ENCODE data around the gene SMKR1.
A peak's percentile ranks its signal among the peaks of the same experiment; 100 is the strongest.
"Not testable (repeated sequence)": the region's sequence is repeated elsewhere in the genome, so short reads cannot be mapped to it uniquely, and the experiment has no call there.

SMKR1 gene

DNA sequence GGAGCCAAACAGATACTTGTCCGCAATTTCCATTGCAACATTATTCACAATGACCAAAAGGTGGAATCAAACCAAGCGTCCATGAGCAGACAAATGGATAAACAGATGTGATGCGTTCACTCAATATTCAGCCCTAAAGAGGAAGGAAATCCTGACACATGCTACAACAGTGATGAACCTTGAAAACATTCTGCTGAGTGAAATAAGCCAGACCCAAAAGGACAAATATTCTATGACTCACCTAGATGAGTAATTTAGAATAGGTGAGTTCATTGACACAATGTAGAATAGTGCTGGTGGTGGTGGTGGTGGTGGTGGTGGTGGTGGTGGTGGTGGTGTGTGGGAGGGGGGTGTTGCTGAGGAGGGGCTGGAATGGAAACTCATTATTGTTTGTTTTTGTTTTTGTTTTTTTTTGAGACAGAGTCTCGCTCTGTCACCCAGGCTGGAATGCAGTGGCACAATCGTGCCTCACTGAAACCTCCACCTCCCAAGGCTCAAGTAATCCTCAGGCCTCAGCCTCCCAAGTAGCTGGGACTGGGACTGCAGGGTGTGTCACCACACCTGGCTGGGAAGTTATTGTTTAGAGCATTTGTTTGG lies 28.6 kb downstream of the SMKR1 start:
- DNase-seq = no peak

DNA sequence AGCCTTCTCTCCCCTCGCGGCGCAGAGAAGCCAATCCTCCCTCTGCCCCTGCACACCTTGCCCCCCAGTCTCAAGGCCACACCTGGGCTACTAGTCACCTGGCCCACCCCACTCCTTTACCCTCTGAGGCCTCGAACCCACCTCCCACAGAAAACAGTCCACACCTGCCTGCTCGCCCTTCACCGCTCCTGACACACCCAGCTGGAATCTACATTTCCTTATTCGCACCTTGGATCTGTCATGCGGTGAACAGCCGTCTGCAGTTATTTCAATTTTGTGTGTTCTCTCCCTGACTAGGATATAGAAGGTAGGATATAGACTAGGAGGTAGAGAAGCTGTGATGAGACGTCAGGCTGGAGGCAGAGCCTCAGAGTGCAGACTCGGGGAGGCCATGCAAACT lies 29.4 kb downstream of the SMKR1 start:
- no peak for DNase-seq

DNA sequence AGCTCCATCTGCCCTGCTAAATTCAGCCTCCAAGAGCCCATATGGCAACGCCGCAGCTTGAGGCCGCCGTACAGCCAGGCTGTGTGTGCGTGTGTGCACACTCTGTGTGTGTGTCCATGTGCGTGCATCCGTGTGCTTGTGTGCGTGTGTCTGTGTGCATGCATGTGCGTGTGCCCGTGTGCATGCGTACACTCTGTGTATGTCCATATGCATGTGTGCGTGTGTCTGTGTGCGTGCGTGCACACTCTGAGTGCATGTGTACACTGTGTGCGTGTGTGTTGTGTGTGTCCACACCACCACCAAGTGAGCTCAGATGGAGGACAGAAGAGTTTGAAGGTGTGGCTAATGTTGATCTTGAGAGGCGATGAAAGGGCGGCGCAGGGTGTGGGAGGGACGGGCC lies 30.0 kb downstream of the SMKR1 start:
- DNase-seq = no peak

DNA sequence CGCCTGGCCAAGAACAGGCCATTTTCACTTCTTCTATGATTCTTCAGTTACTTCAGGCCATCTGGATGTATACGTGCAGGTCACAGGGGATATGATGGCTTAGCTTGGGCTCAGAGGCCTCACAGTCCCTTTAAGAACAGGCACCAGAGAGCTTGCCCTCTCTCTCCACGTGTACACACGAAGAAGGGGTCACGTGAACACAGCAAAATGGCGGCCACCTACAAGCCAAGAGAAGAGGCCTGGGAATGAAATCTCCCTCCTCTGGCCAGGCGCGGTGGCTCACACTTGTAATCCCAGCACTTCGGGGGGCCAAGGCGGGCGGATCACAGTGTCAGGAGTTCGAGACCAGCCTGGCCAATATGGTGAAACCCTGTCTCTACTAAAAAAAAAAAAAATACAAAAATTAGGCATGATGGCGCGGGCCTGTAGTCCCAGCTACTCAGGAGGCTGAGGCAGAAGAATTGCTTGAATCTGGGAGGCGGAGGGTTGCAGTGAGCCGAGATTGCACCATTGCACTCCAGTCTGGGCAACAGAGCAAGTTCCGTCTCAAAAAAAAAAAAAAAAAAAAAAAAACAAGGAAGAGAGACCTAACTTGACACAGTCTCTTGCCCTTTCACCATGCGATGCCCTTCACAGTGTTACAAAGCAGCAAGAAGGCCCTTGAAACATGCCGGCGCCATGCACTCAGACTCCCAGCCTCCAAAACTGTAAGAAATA lies 32.4 kb downstream of the SMKR1 start:
- not testable (repeated sequence) for DNase-seq

DNA sequence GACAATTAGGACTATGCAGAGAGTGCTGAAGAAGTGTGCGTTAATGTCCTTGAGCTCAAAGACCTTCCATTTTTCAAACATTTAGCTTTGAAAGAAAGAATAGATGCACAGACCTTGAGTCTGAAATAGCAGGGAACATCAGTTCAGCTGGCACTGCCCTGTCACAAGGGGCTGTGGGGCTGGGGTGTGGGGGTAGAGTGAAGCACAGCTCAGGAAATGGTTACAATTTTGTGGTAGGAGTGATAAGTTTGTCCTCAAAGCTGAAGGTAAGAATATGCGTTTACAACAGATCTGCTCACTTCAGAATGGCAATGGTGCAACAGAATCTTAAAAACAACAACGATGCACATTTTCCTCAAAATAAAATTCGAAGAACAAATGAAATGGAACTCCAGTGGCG lies 33.6 kb downstream of the SMKR1 start:
- DNase-seq = no peak

DNA sequence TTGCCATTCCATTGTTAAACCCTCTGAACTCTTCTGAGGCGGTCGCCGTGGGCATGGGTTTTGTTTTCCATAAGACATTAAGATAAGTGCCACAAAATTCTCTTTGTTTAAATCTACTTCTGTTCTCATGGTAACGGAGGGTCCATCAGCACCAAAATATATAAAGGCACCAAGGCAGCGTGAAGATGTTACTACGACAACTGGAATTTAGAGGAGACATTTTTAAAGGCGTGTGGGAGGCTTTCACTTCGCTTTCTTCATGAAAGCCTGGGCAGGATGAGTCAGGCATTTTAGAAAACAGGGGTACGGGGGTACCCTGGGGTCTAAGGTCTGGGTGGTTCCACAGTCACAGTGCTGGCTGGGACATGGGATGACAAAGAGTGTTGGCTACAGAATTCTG lies 34.0 kb downstream of the SMKR1 start:
- no peak for DNase-seq

DNA sequence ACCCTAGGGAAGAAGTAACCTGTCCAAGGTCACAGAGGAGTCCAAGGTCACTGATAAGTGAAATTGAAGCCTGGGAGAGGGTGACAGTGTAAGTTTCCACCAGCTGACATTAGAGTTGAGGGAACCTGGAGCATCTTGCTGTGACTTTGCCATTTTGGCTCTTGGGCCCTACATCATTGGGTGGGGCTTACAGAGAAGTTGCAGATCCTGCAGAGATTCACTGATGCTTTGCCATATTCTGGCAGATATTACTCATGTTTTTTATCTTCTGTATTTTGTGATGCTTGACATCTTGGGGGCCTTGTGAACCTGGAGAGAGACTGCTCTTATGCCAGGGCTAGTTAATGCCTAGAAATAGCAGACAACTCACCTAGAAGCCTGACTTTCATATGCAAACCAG lies 36.5 kb downstream of the SMKR1 start:
- DNase-seq = no peak

DNA sequence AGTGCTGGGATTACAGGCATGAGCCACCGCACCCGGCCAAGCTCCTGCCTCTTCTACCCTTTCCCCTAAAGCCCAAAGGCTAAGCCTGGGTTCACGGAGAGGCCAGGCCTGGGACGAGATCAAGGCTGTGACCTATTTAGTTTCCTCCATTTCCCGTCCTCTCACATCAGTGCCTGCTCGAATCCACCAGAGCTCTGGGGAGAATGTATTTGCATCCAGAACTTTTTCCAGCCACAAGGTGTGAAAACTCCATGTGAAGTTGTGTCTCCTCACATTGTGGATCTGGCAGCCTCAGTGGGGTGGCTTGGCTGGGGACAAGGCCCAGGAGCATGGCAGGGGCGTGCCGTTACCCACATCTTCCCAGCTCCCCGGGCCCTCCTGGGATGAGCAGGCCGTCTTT lies 38.0 kb downstream of the SMKR1 start:
- no peak for DNase-seq

DNA sequence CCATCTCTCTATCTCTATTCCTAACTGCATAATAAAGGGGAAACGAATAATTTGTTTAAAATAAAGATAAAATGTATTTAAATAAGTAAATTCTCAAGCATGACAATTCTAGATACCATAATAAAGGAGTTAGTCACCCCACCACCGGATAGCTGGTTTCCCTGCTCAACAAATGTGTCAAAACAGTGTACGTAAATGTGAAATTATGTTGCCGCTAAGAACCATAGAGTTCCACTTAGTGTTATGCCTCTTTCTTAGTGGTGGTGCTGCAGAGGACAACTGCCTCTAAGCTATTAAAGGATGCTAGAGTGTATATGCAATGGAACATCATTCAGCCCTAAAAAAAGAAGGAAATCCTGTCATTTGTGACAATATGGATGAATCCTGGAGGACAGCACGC lies 42.4 kb downstream of the SMKR1 start:
- DNase-seq = no peak

DNA sequence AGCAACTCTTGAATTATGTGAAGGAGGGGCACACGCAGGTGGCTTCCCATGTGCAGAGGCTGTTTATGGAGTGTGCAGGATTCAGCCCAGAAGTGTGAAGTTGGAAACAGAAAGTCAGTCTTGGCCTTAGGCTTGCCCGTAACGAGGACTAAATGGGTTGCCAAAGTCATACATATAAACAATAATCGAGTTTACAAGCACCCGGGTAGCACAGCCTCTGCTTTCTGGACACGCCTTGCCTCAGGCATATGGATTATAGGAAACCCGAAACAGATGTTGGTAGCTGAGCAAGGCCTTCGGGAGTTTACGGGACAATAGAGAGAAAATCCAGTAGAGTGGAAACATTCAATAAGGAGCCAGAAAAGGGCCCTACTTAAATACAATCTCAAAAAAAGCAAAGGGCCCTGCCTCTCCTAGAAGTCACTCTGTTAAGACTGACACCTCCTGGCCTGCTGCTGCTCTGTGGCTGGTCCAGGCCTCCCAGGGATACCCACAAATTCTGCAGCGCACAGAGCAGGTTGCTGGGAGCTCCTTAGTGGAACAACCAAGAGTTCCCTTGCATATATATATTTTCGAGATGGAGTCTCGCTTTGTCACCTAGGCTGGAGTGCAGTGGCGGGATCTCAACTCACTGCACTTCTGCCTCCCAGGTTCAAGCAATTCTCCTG lies 48.5 kb downstream of the SMKR1 start:
- DNase-seq = no peak

DNA sequence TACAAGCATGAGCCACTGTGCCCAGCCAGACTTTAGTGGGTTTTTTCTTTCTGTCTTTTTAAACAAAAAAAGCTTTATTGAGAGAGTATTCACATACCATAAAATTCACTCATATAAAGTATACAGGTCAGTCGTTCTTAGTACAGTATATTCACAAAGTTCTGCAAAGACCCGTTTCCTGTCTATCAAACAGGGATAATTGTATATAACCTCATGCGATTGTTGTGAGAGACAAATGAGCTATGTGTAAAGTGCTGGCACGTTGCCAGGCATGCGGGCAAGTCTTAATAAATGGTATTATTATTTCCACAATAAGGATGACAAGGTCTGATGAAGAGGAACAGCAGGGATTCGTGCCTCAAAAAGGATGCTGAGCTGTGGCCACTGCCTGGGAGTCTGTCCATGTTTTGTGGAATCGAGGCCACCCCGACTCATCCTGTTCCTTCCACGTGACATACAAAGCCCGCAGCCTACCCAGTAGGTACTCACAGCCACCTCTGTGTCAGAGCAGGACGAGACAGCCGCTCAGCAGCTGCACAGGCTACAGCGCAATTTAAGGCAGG lies 51.6 kb downstream of the SMKR1 start:
- DNase-seq = peak; percentile 85 to 90

DNA sequence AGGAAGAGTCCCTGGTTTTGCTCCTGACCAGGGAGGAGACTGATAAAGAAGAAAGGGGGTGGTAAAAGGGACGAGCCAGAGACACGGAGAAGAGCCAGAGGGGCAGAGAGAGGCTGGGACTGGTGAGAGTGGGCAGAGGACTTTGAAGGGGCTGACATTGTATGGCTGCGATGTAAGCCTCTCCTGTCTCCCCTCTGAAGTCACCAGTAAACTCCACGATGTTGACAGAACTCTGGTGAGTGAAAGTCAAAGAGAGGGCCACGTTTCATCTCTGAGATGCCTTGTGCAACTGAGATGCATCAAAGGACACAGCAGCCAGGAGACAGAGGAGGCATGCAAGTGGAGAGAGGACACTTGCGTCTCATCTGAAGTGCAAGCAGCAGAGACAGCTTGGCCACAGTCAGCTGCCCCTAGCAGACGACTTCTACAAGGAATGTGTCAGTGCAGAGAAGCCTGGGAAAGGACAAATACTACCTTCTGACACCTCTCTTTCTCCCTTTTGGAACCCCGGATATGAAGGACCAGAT lies 54.3 kb downstream of the SMKR1 start:
- no peak for DNase-seq

DNA sequence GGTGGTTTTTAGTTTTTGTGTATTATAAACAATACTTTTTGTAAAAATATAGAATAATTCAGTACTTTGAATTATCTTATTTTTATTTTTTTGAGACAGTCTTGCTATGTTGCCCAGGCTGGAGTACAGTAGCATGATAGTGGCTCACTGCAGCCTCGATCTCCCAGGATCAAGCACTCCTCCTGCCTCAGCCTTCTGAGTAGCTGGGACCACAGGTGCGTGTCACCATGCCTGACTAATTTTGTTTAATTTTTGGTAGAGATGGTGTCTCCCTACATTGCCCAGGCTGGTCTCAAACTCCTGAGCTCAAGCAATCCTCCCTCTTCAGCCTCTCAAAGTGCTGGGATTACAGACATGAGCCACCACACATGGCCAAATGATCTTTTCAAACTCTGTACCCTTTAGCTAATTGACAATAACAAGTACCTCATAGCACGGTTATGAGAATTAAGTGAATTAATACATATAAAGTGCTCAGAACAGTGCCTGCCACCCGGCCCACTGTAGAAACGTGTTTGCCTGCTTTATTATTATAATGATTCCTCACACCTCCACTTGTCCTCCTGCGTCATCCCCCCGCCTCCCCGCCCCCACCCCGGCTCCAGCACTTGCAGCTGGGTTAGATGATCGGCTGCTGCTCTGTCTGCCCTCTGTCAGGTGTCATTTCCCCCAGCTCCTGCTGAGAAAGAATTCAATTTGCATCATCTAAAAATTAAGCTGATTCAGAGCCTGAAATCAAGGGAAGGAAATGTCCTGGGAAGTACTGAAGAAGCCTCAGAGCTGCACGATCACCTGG lies 55.6 kb downstream of the SMKR1 start:
- DNase-seq = peak in 1 of 2 experiments; percentile 40

DNA sequence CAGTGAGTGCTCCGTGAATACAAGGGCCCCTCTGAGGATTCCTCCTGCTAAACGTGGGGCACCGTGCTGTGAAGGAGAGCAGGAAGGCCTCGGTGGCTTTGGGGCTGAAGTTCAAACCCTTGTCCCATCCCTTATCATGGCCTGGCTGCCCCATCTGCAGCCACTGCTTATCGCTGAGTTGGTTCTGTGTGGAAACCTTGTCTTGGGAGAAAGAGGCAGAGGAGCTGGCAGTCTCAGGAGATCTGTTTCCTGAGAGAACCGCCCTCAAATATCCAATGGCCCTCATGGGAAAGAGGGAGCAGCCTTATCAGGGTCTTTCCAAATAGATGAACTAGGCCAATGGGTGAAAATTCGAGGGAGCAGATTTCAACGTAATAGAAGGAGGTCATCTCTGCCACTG lies 57.2 kb downstream of the SMKR1 start:
- DNase-seq = no peak

DNA sequence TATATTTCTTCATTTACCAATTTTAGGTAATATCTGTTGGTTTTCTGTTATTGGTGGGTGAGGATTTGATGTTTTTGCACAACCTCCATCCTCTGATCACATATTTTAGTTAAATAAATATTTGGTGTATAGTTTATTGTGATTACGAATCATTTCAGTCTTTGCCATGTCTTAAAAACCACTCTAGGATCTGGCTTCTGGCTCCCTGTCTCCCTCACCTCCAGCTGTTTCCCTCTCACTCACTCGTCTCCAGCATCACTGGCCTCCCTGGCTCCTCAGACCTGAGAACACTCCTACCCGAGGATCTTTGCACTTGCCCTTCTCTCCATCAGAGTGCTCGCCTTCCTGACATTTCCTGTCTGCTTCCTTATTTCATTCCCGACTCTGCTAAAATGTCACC lies 58.5 kb downstream of the SMKR1 start:
- DNase-seq = no peak

DNA sequence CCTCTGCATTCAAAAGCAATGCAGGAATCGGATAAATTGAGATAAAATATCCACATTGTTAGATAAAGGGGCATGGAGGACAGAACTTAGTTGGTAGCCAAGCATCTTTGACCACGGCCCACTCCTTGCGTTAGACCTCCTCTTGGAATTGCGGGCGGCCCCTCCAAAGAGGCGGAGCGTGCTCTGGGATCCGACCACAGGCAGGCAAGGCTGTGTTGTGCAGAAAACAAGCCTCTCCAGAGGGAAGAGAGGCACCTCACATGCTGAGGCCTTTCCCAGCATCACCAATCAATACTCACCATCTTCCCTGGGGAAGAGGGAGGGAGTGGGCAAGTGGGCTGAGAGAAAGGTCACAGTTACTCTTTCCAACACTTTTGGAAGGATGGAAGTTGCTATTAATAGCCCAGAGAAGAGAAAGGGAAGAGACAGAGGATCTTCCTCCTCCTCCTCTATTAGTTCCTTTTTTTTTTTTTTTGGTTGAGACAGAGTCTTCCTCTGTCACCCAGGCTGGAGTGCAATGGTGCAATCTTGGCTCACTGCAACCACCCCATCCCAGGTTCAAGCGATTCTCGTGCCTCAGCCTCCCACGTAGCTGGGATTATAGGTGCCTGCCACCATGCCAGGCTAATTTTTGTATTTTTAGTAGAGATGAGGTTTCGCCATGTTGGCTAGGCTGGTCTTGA lies 59.5 kb downstream of the SMKR1 start:
- DNase-seq = no peak

Data from SHP77 (cell line).